C4-2B (cell line): ENCODE measurements around the gene HOXD12.

ENCODE experiments used
- ZFX ChIP-seq: fragments of 450-650 bp; IDR thresholded peaks from 2 replicates; pipeline ENCODE4 v1.6.1; 2017
- TF ChIP-seq, protein P1 (sequence below): fragments of 450-650 bp; conservative IDR thresholded peaks from 2 replicates; pipeline ENCODE4 v1.5.1; 2017; ENCODE audit warnings: mild to moderate bottlenecking

DNA sequence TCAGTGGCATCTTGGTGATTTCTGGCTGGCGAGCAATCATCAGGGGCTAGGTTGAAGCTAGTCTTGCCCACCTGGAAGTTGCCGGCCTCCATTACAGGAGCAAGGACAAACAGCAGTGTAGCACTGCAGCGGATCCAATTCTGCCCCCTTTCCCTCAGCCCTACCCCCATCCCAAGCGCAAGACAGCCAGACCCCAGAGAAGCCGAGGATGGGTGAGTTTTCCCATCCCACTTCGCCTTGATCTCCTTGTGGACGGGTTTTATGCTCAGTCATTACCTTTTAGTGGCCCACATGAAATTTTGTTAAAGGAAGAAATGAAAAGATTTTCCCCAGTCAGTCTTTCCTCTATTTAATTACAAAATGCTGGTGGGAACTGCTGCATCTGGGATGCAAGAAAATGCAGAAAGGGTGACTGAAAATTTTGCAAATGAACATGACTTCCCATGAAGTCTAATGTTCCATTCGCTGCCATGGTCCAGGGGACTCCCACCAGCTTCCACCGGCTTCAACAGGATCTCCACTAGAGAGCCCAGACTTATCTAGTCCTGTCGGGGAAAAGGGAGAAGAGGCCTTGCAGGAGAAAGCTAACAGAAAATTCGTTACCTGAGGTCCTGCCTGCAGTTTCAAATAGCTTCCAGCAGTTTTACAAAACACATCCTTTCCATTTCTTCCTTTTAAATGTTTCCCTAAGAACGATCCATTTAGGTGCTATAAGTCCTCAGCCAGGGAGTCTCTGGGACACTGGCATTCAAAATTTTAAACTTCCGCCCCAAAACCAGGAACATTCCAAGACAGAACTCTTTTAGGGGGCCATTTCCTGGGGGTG lies 21.0 kb downstream of the HOXD12 start:
- TF ChIP-seq, protein P1, sequence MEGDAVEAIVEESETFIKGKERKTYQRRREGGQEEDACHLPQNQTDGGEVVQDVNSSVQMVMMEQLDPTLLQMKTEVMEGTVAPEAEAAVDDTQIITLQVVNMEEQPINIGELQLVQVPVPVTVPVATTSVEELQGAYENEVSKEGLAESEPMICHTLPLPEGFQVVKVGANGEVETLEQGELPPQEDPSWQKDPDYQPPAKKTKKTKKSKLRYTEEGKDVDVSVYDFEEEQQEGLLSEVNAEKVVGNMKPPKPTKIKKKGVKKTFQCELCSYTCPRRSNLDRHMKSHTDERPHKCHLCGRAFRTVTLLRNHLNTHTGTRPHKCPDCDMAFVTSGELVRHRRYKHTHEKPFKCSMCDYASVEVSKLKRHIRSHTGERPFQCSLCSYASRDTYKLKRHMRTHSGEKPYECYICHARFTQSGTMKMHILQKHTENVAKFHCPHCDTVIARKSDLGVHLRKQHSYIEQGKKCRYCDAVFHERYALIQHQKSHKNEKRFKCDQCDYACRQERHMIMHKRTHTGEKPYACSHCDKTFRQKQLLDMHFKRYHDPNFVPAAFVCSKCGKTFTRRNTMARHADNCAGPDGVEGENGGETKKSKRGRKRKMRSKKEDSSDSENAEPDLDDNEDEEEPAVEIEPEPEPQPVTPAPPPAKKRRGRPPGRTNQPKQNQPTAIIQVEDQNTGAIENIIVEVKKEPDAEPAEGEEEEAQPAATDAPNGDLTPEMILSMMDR, result no peak
- no peak for TF ChIP-seq ZFX
